LNCaP clone FGC (cell line): ENCODE results near the gene ARID3A.

Experiments
- DNase-seq: peaks from one replicate; pipeline ENCODE4 v3.0.0-alpha.2; 2011; ENCODE audit warnings: low read depth
- H3K4me3 ChIP-seq: 2 replicates; pipeline ENCODE4 v1.5.1; 2011; ENCODE audit warnings: mild to moderate bottlenecking, low read depth, low read length, control low read depth
- TF ChIP-seq, protein P1 (sequence below): IDR thresholded peaks from 2 replicates; pipeline ENCODE4 v1.5.1; 2012; ENCODE audit warnings: mild to moderate bottlenecking; ENCODE audit not compliant: control insufficient read depth, insufficient read depth; ENCODE audit errors: extremely low read depth

The ARID3A gene

DNA sequence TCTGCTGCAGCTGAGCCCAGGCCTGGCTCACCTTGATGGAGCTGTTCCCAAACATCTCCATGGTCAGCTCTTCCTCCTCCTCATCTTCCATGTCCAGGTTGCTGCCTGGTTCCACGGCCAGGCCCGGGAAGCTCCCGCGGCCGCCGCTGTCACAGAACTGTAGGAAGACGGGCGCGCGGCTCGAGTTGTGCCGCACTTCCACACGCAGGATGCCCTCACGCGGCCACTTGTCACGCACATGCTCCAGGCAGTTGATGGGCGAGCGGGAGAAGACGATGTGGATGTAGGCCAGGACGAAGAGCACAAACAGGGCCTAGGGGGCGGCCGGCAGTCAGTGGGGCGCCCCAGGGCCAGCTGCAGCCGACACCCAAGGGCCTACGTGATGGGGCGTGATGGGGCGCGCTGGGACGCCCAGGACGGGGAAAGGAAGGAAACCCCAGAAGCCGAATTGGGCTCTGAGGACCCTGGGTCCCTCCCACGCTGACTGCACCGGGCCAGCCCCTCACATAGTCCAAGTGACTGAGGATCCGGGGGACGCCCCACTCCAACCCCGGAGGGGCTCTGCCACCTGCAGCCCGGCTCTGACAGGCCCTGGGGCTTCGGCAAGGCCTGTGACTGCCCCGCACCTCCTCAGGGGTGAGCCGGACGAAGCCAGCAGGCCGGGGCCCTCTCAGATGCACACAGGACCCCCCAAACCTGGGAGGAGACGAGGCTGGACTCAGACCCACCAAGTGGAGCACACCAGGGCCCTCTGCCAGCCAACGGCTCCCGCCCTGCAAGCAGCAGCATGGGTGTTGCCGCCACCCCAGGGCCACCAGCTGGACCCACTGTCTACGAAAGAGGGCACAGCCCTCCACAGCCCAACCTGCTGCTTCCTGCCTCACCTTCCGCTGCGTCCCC, 88.6 kb downstream of the ARID3A start:
- H3K4me3 ChIP-seq, result no peak overlapping the region
- TF ChIP-seq, protein P1, sequence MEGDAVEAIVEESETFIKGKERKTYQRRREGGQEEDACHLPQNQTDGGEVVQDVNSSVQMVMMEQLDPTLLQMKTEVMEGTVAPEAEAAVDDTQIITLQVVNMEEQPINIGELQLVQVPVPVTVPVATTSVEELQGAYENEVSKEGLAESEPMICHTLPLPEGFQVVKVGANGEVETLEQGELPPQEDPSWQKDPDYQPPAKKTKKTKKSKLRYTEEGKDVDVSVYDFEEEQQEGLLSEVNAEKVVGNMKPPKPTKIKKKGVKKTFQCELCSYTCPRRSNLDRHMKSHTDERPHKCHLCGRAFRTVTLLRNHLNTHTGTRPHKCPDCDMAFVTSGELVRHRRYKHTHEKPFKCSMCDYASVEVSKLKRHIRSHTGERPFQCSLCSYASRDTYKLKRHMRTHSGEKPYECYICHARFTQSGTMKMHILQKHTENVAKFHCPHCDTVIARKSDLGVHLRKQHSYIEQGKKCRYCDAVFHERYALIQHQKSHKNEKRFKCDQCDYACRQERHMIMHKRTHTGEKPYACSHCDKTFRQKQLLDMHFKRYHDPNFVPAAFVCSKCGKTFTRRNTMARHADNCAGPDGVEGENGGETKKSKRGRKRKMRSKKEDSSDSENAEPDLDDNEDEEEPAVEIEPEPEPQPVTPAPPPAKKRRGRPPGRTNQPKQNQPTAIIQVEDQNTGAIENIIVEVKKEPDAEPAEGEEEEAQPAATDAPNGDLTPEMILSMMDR, result no peak
- DNase-seq, result no peak

DNA sequence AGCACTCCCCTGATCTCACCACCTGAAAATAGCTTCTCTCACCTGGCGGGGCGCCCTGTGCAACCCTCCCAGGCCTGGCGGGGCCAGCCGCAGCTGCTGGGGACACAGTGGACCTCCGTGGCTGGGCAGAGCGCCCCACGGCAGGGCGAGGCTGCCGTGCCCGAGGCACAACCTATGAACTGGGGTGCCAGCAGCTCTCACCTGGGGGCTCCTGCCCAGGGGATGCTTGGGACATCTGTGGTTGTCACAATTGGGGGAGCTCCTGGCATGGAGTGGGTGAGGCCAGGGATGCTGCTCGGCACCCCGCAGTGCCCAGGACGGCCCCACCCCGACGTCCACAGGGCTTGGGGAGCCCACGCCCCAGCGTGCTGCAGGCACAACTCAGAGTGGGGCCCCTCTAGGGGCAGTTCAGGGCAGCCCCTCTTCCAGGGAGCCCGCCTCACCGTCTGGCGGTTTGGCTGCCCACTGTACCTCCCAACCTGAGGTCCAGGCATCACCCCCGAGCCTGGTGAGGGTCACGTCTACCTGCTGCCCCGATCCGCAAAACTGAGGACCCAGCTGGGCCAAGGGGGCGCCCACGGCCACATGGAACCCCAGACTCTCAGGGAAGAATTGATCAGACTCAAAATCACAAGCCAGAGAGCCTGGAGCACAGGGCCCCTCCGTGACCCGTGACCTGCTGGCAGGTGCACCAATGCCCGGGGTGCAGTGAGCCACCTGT, 89.4 kb downstream of the ARID3A start:
- TF ChIP-seq, protein P1, result no peak
- no peak for DNase-seq
- H3K4me3 ChIP-seq, result no peak overlapping the region

DNA sequence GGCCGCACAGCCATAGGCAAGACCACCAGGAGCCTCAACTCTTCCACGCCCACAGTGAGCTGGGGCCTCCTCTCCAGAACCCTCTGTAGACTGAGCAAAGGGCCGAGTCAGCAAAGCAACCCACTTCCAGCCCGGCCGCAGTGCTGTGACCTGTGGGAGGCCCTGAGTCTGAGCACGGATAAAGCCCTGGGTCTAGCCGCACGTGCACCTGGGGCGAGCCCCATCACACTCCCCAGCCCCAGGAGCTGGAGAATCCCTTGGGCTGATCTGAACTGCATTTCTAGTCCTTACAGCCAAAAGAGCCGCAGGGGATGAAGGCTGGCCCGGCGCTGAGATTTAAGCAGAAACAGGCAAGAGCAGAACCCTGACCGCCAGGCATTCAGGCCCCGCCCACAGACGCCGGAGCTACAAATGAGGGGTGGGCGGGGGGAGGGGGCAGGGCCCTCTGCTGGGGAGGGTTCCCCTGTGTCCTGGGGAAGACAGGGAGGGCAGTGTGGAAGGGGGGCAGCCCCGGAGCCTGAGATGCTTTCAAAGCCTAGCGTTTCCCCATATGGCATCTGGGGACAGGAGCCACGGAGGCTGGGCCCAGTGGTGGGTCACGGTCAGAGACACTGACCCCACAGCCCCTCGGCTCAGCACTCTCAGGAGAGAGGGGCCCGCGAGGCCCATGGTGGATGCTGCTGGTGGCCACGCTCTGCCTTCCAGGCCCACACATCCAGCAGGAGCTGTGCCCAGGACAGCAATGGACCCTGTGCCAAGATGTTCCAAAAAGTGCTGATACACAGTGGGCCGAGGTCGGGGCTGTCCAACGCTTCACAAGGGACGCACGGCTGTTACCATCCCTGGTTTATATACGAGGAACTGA, 90.2 kb downstream of the ARID3A start:
- TF ChIP-seq, protein P1, result no peak
- DNase-seq, result no peak
- H3K4me3 ChIP-seq, result no peak overlapping the region

DNA sequence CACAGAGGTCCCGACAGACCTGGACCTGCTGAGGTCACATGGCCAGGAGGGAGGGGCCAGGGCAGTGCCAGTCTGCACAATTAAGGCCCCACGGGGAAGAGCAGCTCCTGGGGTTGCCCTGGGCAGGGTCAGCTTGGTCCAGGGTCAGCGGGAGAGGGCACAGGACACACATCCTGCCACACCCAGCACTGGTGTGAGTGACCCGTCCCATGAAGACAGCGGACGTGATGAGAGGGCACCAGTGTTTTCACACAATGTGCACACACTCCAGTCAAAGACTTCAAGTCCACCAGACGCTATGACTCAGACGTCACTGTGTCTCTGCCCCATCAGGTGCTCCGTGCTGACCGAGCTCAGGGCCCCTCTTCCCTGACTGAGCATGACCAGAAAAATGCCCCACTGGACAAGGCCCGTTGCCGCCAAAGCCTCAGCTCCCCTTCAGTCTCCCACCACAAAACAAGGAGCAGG, 90.8 kb downstream of the ARID3A start:
- TF ChIP-seq, protein P1, result no peak
- H3K4me3 ChIP-seq, result no peak overlapping the region; the same call in 1 of the 2 replicates
- no peak for DNase-seq

DNA sequence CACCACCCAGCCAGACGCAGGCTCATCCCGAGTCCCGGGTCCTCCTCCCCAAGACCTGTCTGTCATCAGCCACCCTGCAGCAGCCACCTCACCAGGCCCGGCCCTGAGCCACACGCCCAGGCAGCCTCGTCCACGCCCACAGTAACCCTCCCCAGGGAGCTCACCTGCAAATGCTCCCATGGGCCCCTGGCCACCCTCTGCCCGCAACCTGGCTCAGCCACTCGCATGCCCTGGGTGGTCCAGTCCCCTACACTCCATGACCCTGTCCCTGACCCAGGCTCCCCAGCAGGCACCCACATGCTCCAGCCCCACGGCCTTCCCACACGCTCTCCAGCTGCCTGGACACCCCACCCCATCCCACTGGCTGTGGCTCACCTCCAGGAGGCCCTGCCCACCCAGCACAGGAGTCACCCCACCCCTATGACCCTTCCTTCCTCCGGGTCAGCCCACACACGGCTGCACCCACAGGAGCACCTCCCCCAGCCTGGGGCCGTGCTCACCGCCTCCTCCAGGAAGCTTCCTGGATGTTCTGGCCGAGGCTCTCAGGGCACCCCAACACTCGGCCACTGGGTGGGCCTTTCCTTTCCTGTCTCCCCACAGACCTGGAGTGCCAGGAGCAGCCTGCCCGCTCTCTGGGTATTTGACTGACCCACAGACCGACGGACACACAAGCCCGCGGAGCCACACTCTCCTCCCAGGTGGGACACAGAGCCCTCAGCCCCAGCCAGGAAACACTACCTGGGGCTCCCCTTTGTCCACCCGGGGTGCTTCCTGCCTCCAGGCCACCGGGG, 91.5 kb downstream of the ARID3A start:
- DNase-seq, result no peak
- TF ChIP-seq, protein P1, result no peak
- H3K4me3 ChIP-seq, result peak overlapping the region; percentile 8; the same call in 1 of the 2 replicates

DNA sequence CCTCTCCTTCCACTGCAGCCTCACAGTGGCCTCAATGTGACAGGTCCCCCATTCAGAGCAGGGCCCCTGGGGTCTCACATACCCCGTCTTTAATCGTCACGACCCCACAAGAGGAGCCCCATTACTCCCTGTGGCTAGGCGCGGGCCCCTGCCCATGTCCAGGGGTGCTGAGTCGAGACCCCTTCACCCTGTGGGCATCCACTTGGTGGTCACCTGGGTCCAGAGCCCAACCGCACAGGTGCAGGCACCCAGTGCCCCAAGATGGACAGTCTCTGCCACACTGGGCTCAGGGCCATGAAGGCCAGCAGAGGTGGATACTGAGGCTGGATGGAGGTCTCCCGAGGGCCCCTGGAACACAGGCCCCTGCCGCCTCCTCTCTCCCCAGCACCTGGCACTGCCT, 92.1 kb downstream of the ARID3A start:
- no peak overlapping the region for H3K4me3 ChIP-seq
- no peak for DNase-seq
- TF ChIP-seq, protein P1, result no peak
